HEK293 (cell line): ENCODE results near the gene ECE1.

Experiments used
- CTCF ChIA-PET: fragments of 350-600 bp; formaldehyde crosslinking; extraction: SDS; loops from one replicate; lab custom pipeline; 2021; ENCODE audit warnings: antibody characterized with exemption; lab: Yijun Ruan, JAX
- POLR2A ChIA-PET: fragments of 300-600 bp; formaldehyde crosslinking; extraction: SDS; loops from one replicate; lab custom pipeline; 2020; ENCODE audit warnings: antibody characterized with exemption, inconsistent platforms; lab: Yijun Ruan, JAX
- H3K27ac ChIP-seq: fragments of 200-500 bp; sonication (Bioruptor generic); 2 replicates; pipeline ENCODE4 v1.5.1; 2014; ENCODE audit warnings: low read depth, low read length, control low read depth, inconsistent platforms; ENCODE audit errors: extremely low read depth
- H3K36me3 ChIP-seq, 2 experiments: fragments of 200-500 bp in 1 of 2; sonication (Bioruptor generic) in 1 of 2; 1 replicate in 1 of 2; 2 replicates in 1 of 2; pipeline ENCODE4 v1.5.1; 2014 to 2017; ENCODE audit warnings: inconsistent platforms in 2 of 2, low read length in 2 of 2; ENCODE audit not compliant: control insufficient read depth in 2 of 2, insufficient read depth in 1 of 2
- H3K4me1 ChIP-seq: fragments of 200-500 bp; sonication (Bioruptor generic); 2 replicates; pipeline ENCODE4 v1.5.1; 2014; ENCODE audit warnings: mild to moderate bottlenecking, low read length, inconsistent platforms; ENCODE audit not compliant: control insufficient read depth, insufficient read depth
- H3K4me3 ChIP-seq: 2 replicates; pipeline ENCODE4 v1.5.1; 2011; ENCODE audit warnings: low read depth, mild to moderate bottlenecking, control low read depth, low read length, moderate library complexity
- H3K9me3 ChIP-seq: fragments of 200-500 bp; sonication (Bioruptor generic); 2 replicates; pipeline ENCODE4 v1.5.1; 2014; ENCODE audit warnings: low read depth, low read length, inconsistent platforms; ENCODE audit not compliant: control insufficient read depth, insufficient read depth
- HOXA7 ChIP-seq: sonication (generic); formaldehyde crosslinking; IDR thresholded peaks from 2 replicates; pipeline ENCODE4 v1.8.1; 2022; ENCODE audit warnings: missing genetic modification reagents, borderline replicate concordance
- HOXD13 ChIP-seq: sonication (generic); formaldehyde crosslinking; IDR thresholded peaks from 2 replicates; pipeline ENCODE4 v1.8.0; 2022; ENCODE audit warnings: missing genetic modification reagents, borderline replicate concordance
- TCF7L2 ChIP-seq: IDR thresholded peaks from 2 replicates; pipeline ENCODE4 v1.6.1; 2011; ENCODE audit warnings: low read depth, mild to moderate bottlenecking, inconsistent platforms, low read length, moderate library complexity, borderline replicate concordance
- ZBTB6 ChIP-seq: fragments of 450-650 bp; formaldehyde crosslinking; IDR thresholded peaks from 2 replicates; pipeline ENCODE4 v1.5.1; 2017; ENCODE audit warnings: missing biosample characterization, missing genetic modification characterization
- ZEB2 ChIP-seq: fragments of 450-650 bp; formaldehyde crosslinking; IDR thresholded peaks from 2 replicates; pipeline ENCODE4 v1.5.1; 2016; ENCODE audit warnings: missing biosample characterization, missing genetic modification characterization
- ZNF138 ChIP-seq: fragments of 450-650 bp; formaldehyde crosslinking; IDR thresholded peaks from 2 replicates; pipeline ENCODE4 v1.5.1; 2016; ENCODE audit warnings: missing biosample characterization, missing genetic modification characterization, borderline replicate concordance
- ZNF596 ChIP-seq: fragments of 450-650 bp; IDR thresholded peaks from 2 replicates; pipeline ENCODE4 v1.5.0; 2018; ENCODE audit warnings: missing biosample characterization, mild to moderate bottlenecking, missing genetic modification characterization, moderate library complexity
- ZNF664 ChIP-seq: fragments of 450-650 bp; formaldehyde crosslinking; IDR thresholded peaks from 2 replicates; pipeline ENCODE4 v1.5.1; 2016; ENCODE audit warnings: missing biosample characterization, missing genetic modification characterization
- ZNF777 ChIP-seq: fragments of 450-650 bp; formaldehyde crosslinking; IDR thresholded peaks from 2 replicates; pipeline ENCODE4 v1.5.1; 2017; ENCODE audit warnings: missing biosample characterization, missing genetic modification characterization, borderline replicate concordance
- ZSCAN4 ChIP-seq: fragments of 450-650 bp; formaldehyde crosslinking; IDR thresholded peaks from 2 replicates; pipeline ENCODE4 v1.5.1; 2017; ENCODE audit warnings: missing biosample characterization, missing genetic modification characterization
- TF ChIP-seq, protein P1 (sequence below): fragments of 450-650 bp; formaldehyde crosslinking; IDR thresholded peaks from 2 replicates; pipeline ENCODE4 v1.5.1; 2016; ENCODE audit warnings: missing biosample characterization, missing genetic modification characterization, borderline replicate concordance
- TF ChIP-seq, protein P2 (sequence below): fragments of 450-650 bp; formaldehyde crosslinking; IDR thresholded peaks from 2 replicates; pipeline ENCODE4 v1.5.1; 2016; ENCODE audit warnings: missing biosample characterization, missing genetic modification characterization
- TF ChIP-seq, protein P3 (sequence below): fragments of 450-650 bp; formaldehyde crosslinking; IDR thresholded peaks from 2 replicates; pipeline ENCODE4 v1.5.1; 2016; ENCODE audit warnings: missing biosample characterization, missing genetic modification characterization

Gene ECE1

DNA sequence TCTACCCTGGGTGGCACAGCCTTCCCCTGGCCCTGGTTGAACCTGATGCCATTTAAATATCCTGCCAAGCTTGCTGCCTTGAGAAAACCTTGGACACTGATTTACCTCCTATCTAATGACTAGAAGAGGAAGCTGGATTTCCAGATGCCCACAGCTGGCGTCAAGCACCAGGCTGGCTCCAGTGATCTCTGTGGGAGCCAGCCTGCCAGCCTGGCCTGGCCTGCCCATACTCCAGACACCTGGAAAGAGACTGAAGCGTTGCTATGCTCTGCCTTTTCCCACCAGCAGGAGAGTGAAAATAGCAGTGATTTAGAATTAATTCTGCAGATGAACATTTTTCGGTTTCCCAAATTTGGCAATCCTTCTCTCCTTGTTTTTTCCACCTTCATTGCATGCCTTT is 102.0 kb downstream of the ECE1 start (continued):
- TF ChIP-seq ZBTB6, result no peak

DNA sequence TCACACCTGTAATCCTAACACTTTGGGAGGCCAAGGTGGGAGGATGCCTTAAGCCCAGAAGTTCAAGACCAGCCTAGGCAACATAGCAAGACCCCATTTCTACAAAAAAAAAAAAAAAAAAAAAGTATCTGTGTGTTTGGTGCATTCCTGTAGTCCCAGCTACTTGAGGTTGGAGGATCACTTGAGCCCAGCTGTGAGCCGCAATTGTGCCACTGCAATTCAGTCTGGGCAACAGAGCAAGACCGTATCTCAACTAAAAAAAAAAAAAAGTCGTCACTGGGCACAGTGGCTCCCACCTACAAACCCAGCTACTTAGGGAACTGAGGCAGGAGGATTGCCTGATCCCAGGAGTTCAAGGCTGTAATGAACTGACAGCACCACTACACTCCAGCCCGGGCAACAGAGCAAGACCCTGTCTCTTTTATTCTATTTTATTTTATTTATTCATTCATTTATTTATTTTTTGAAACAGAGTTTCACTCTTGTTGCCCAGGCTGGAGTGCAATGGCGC is 105.0 kb downstream of the ECE1 start:
- POLR2A ChIA-PET, result no interaction called here

DNA sequence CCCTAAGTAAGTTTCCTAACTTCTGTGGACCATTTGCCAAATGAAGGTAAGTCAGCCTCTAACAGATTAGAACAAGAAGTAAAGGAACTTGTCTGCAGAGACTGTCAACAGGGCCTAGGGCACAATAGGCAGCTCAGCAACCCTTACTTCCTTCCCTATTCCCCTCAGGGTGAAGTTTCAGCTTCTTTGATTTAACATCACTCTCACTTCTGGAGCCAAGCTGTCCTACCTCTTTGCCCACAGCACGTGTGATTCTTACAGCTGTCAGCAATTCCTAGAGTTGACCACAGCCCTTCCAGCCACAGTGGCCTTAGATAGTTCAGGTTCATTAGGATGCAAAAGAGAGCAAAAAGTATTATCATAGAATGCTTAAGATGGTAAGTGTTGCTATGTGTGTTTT is 106.0 kb downstream of the ECE1 start:
- ChIA-PET POLR2A (interaction anchor here (0.6 kb wide), 1 partner anchor 233 kb away, joined by 4 read pairs; no protein-coding TSS in a partner anchor), CTCF (interaction anchor here (0.5 to 1.7 kb wide), 2 partner anchors 11 to 13 kb away, joined by 4 to 13 read pairs; no protein-coding TSS in a partner anchor)
- TF ChIP-seq HOXA7 (CRISPR knock-in tag) (no peak), TCF7L2 (no peak), ZEB2 (tag by site-specific recombination) (no peak), ZNF777 (tag by site-specific recombination) (no peak), ZNF138 (tag by site-specific recombination) (no peak), ZNF596 (no peak), ZSCAN4 (tag by site-specific recombination) (no peak)
- TF ChIP-seq, protein P1, sequence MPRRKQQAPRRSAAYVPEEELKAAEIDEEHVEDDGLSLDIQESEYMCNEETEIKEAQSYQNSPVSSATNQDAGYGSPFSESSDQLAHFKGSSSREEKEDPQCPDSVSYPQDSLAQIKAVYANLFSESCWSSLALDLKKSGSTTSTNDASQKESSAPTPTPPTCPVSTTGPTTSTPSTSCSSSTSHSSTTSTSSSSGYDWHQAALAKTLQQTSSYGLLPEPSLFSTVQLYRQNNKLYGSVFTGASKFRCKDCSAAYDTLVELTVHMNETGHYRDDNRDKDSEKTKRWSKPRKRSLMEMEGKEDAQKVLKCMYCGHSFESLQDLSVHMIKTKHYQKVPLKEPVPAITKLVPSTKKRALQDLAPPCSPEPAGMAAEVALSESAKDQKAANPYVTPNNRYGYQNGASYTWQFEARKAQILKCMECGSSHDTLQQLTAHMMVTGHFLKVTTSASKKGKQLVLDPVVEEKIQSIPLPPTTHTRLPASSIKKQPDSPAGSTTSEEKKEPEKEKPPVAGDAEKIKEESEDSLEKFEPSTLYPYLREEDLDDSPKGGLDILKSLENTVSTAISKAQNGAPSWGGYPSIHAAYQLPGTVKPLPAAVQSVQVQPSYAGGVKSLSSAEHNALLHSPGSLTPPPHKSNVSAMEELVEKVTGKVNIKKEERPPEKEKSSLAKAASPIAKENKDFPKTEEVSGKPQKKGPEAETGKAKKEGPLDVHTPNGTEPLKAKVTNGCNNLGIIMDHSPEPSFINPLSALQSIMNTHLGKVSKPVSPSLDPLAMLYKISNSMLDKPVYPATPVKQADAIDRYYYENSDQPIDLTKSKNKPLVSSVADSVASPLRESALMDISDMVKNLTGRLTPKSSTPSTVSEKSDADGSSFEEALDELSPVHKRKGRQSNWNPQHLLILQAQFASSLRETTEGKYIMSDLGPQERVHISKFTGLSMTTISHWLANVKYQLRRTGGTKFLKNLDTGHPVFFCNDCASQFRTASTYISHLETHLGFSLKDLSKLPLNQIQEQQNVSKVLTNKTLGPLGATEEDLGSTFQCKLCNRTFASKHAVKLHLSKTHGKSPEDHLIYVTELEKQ (tag by site-specific recombination), result no peak
- TF ChIP-seq, protein P2, sequence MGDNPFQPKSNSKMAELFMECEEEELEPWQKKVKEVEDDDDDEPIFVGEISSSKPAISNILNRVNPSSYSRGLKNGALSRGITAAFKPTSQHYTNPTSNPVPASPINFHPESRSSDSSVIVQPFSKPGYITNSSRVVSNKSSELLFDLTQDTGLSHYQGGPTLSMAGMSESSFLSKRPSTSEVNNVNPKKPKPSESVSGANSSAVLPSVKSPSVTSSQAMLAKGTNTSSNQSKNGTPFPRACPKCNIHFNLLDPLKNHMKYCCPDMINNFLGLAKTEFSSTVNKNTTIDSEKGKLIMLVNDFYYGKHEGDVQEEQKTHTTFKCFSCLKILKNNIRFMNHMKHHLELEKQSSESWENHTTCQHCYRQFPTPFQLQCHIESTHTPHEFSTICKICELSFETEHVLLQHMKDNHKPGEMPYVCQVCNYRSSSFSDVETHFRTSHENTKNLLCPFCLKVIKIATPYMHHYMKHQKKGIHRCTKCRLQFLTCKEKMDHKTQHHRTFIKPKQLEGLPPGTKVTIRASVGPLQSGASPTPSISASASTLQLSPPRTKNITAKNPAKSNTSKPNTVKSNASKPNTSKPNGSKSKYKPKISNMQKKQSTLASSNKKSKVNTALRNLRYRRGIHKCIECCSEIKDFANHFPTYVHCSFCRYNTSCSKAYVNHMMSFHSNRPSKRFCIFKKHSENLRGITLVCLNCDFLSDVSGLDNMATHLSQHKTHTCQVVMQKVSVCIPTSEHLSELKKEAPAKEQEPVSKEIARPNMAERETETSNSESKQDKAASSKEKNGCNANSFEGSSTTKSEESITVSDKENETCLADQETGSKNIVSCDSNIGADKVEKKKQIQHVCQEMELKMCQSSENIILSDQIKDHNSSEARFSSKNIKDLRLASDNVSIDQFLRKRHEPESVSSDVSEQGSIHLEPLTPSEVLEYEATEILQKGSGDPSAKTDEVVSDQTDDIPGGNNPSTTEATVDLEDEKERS (tag by site-specific recombination), result no peak
- Histone ChIP-seq H3K4me1 (no peaks in the 10 kb centered on the region), H3K4me3 (no peak overlapping the region), H3K9me3 (no peaks in the 10 kb centered on the region), H3K36me3 (no peaks in the 10 kb centered on the region), H3K27ac (no peak overlapping the region)

More for the DNA sequence above, 105.0 kb downstream of the ECE1 start:
- no peaks in the 10 kb centered on the region for H3K36me3 ChIP-seq
- TF ChIP-seq HOXD13 (CRISPR knock-in tag) (no peak), ZNF664 (tag by site-specific recombination) (peak; percentile 56; the same call in 1 of the 2 replicates)
- TF ChIP-seq, protein P3, sequence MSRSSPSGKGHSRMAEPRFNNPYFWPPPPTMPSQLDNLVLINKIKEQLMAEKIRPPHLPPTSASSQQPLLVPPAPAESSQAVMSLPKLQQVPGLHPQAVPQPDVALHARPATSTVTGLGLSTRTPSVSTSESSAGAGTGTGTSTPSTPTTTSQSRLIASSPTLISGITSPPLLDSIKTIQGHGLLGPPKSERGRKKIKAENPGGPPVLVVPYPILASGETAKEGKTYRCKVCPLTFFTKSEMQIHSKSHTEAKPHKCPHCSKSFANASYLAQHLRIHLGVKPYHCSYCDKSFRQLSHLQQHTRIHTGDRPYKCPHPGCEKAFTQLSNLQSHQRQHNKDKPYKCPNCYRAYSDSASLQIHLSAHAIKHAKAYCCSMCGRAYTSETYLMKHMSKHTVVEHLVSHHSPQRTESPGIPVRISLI (tag by site-specific recombination), result 0 out of 2 replicates have a peak, but pooled peaks have one; percentile 39
- no peak overlapping the region for H3K4me3 ChIP-seq
- H3K27ac ChIP-seq, result no peak overlapping the region
- CTCF ChIA-PET, result interaction anchor here (1.7 kb wide), 1 partner anchor 10 kb away, joined by 6 read pairs; no protein-coding TSS in a partner anchor
- no peaks in the 10 kb centered on the region for H3K4me1 ChIP-seq
- no peaks in the 10 kb centered on the region for H3K9me3 ChIP-seq
